LoVo (cell line): ENCODE data around the gene TSSC4.

ENCODE experiments used
- DNase-seq: peaks from one replicate; pipeline ENCODE4 v3.0.0-alpha.2; 2016; ENCODE audit warnings: low spot score

The TSSC4 gene

GRCh38 chr11:2435288-2436012, 34.9 kb downstream of the TSSC4 start:
- DNase-seq, result no peak

GRCh38 chr11:2436013-2436520, 35.5 kb downstream of the TSSC4 start:
- DNase-seq, result no peak

- DNase-seq, result no peak
Observed at GRCh38 chr11:2436521-2437031, 36.0 kb downstream of the TSSC4 start.

GRCh38 chr11:2437516-2437915, 37.0 kb downstream of the TSSC4 start:
- DNase-seq, result no peak

GRCh38 chr11:2439820-2440219, 39.3 kb downstream of the TSSC4 start:
- DNase-seq, result no peak

- DNase-seq, result no peak
Observed at GRCh38 chr11:2440646-2441045, 40.1 kb downstream of the TSSC4 start.

GRCh38 chr11:2441171-2441570, 40.6 kb downstream of the TSSC4 start:
- no peak for DNase-seq

- DNase-seq, result peak; percentile 55
Observed at GRCh38 chr11:2442589-2442988, 42.0 kb downstream of the TSSC4 start.

GRCh38 chr11:2443406-2443805, 42.9 kb downstream of the TSSC4 start:
- no peak for DNase-seq

- peak; percentile 53 for DNase-seq
Observed at GRCh38 chr11:2443881-2444820, 43.6 kb downstream of the TSSC4 start, which contains the start of gene TRPM5. Gene TRPM5, minus strand, starts transcription at chr11:2444514. Its CDS starts 21,478 bp downstream, at chr11:2423036.

GRCh38 chr11:2444821-2445745, 44.5 kb downstream of the TSSC4 start, which contains the start of gene KCNQ1:
Gene KCNQ1, plus strand, starts transcription at chr11:2445008. Its CDS starts 91 bp downstream, at chr11:2445099.
- peak; percentile 77 for DNase-seq

- DNase-seq, result no peak
Observed at GRCh38 chr11:2445746-2446551, 45.4 kb downstream of the TSSC4 start.

- DNase-seq, result no peak
Observed at GRCh38 chr11:2446590-2447252, 46.2 kb downstream of the TSSC4 start.

GRCh38 chr11:2447253-2447950, 46.9 kb downstream of the TSSC4 start:
- DNase-seq, result no peak

- no peak for DNase-seq
Observed at GRCh38 chr11:2447951-2448650, 47.6 kb downstream of the TSSC4 start.

- no peak for DNase-seq
Observed at GRCh38 chr11:2448661-2449547, 48.4 kb downstream of the TSSC4 start.

- DNase-seq, result no peak
Observed at GRCh38 chr11:2449548-2450320, 49.2 kb downstream of the TSSC4 start.
